Measurements from ENCODE around the gene PLA2G12B. TPM values are rescaled to one million over a fixed set of nuclear protein-coding genes. Genes with fewer than 3 reads are reported as not detected.
A peak's percentile ranks its signal among the peaks of the same experiment; 100 is the strongest.

Gene PLA2G12B
- total RNA-seq, 1 donor from 2014 or later: 3.8 TPM

GRCh38 chr10:72951760-72952159, 2.8 kb downstream of the PLA2G12B start:
- peaks cover 40% of the 10 kb centered on the region for H3K4me1 Mint-ChIP-seq (ENCODE audit: low read depth)
- no peak for TF ChIP-seq CTCF (IDR thresholded peaks at IDR 0.05; ENCODE audit: unreplicated experiment)
- DNase-seq (ENCODE audit: low spot score, unreplicated experiment): no peak

DNA sequence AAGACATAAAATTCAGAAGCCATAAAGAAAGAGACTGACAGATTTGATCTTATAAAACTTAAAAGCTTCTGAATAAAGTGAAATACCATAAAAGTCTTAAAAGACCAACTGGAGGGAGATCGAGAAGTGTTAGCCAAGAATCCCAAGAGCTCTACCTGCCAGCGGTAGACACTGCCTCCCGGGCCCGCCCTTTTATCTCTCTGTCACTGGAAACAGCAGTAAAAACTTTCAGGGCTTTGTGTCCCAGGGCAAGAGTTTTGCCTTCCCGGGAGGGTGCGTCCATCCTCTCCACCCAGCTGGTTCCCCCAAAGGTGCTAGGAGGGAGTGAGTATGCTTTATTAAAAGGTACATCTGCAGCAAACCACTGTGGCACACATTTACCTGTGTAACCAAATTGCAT, 5.8 kb downstream of the PLA2G12B start:
- H3K4me3 Mint-ChIP-seq (ENCODE audit: low read depth): no peak overlapping the region
- DNase-seq (ENCODE audit: low spot score, unreplicated experiment): no peak
- peaks cover 24% of the 10 kb centered on the region for H3K4me1 Mint-ChIP-seq (ENCODE audit: low read depth)
- H3K27ac Mint-ChIP-seq: no peak overlapping the region
- no peaks in the 10 kb centered on the region for H3K9me3 Mint-ChIP-seq (ENCODE audit: low read depth)
- no peak for TF ChIP-seq CTCF (IDR thresholded peaks at IDR 0.05; ENCODE audit: unreplicated experiment)
- no peaks in the 10 kb centered on the region for H3K27me3 Mint-ChIP-seq
- H3K36me3 Mint-ChIP-seq (ENCODE audit: insufficient read depth): peaks cover 2% of the 10 kb centered on the region

More at GRCh38 chr10:72951760-72952159, 2.8 kb downstream of the PLA2G12B start:
- H3K9me3 Mint-ChIP-seq (ENCODE audit: low read depth): no peaks in the 10 kb centered on the region
- H3K27me3 Mint-ChIP-seq: no peaks in the 10 kb centered on the region
- no peaks in the 10 kb centered on the region for H3K36me3 Mint-ChIP-seq (ENCODE audit: insufficient read depth)
- H3K27ac Mint-ChIP-seq: peak overlapping the region; percentile 64
- no peak overlapping the region for H3K4me3 Mint-ChIP-seq (ENCODE audit: low read depth)

DNA sequence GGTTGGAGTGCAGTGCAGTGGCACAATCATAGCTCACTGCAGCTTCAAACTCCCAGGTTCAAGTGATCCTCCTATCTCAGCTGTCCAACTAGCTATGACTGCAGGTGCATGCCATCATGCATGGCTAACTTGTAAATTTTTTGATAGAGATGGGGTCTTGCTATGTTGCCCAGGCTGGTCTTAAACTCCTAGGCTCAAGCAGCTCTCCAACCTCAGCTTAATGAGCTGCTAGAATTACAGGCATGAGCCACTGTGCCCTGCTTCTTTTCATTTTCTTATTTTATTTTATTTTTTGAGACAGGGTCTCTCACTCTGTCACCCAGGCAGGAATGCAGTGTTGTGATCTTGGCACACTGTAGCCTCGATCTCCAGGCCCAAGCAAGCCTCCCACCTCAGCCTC, 7.6 kb downstream of the PLA2G12B start:
- H3K4me3 Mint-ChIP-seq (ENCODE audit: low read depth): no peak overlapping the region
- H3K27me3 Mint-ChIP-seq: no peaks in the 10 kb centered on the region
- peaks cover 2% of the 10 kb centered on the region for H3K36me3 Mint-ChIP-seq (ENCODE audit: insufficient read depth)
- no peak overlapping the region for H3K27ac Mint-ChIP-seq
- H3K9me3 Mint-ChIP-seq (ENCODE audit: low read depth): no peaks in the 10 kb centered on the region
- DNase-seq (ENCODE audit: low spot score, unreplicated experiment): no peak
- peaks cover 6% of the 10 kb centered on the region for H3K4me1 Mint-ChIP-seq (ENCODE audit: low read depth)
- no peak for TF ChIP-seq CTCF (IDR thresholded peaks at IDR 0.05; ENCODE audit: unreplicated experiment)

DNA sequence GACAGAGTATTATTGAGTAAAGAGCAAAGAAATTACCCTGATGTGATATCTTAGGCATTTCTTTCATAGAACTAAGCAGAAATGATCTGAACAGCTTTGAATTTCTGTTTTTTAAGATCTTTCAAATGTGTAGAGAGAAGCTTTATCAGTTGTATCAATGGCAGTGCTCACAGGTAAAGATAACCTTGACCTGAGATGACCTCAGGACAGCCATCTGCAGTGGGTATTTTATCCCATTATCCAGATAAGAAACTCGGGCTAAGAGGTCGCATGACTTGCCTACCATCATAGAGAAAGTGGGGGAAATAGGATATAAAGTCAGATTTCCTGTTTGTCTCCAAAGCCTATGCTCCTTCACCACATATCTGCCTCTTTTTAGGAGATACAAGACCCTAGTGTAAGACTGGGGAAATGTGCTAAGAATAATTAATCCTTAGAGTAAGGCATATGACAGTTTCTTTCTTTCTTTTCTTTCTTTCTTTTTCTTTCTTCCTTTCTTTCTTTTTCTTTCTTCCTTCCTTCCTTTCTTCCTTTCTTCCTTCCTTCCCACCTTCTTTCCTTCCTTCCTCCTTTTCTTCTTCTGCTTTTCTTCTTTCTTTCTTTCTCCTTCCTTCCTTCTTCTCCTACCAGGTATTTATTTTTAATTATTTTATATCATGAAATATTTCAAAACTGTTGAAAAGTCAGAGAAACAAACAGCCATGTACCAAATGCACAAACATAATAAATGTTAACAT, 10.9 kb downstream of the PLA2G12B start:
- H3K27ac Mint-ChIP-seq: no peak overlapping the region
- TF ChIP-seq CTCF (IDR thresholded peaks at IDR 0.05; ENCODE audit: unreplicated experiment): no peak
- H3K4me3 Mint-ChIP-seq (ENCODE audit: low read depth): no peak overlapping the region
- no peaks in the 10 kb centered on the region for H3K9me3 Mint-ChIP-seq (ENCODE audit: low read depth)
- peaks cover 5% of the 10 kb centered on the region for H3K36me3 Mint-ChIP-seq (ENCODE audit: insufficient read depth)
- H3K4me1 Mint-ChIP-seq (ENCODE audit: low read depth): no peaks in the 10 kb centered on the region
- no peak for DNase-seq (ENCODE audit: low spot score, unreplicated experiment)
- H3K27me3 Mint-ChIP-seq: no peaks in the 10 kb centered on the region

- Mint-ChIP-seq H3K4me3 (ENCODE audit: low read depth) (no peak overlapping the region), H3K4me1 (ENCODE audit: low read depth) (no peaks in the 10 kb centered on the region), H3K36me3 (ENCODE audit: insufficient read depth) (peaks cover 14% of the 10 kb centered on the region), H3K27me3 (no peaks in the 10 kb centered on the region), H3K27ac (no peak overlapping the region), H3K9me3 (ENCODE audit: low read depth) (no peaks in the 10 kb centered on the region)
- TF ChIP-seq CTCF (IDR thresholded peaks at IDR 0.05; ENCODE audit: unreplicated experiment): no peak
- DNase-seq (ENCODE audit: low spot score, unreplicated experiment): no peak
Measured at GRCh38 chr10:72935361-72935760, 19.2 kb downstream of the PLA2G12B start.

All from progenitor cell of endocrine pancreas (in vitro differentiated cells).